GM12878 (cell line): ENCODE measurements around the gene CRTC3. TPM values are rescaled to one million over a fixed set of nuclear protein-coding genes. Genes with fewer than 3 reads are reported as not detected.
A peak's percentile ranks its signal among the peaks of the same experiment; 100 is the strongest.

Experiments used
- ATF3 ChIP-seq: IDR thresholded peaks from 2 replicates; pipeline ENCODE4 v1.6.1; 2011; ENCODE audit warnings: low read depth, mild to moderate bottlenecking, low read length, moderate library complexity, borderline replicate concordance; ENCODE audit errors: extremely low read depth
- BACH1 ChIP-seq: fragments of 450-650 bp; IDR thresholded peaks from 2 replicates; pipeline ENCODE4 v1.6.1; 2017; ENCODE audit warnings: mild to moderate bottlenecking, borderline replicate concordance
- CHD2 ChIP-seq: IDR thresholded peaks from 2 replicates; pipeline ENCODE4 v1.6.1; 2011; ENCODE audit warnings: low read depth, low read length, improper control_type of control experiment, borderline replicate concordance
- CHD4 ChIP-seq: fragments of 200-600 bp; sonication (generic); IDR thresholded peaks from 2 replicates; pipeline ENCODE4 v1.6.1; 2016; ENCODE audit warnings: mild to moderate bottlenecking
- E4F1 ChIP-seq: fragments of 450-650 bp; IDR thresholded peaks from 2 replicates; pipeline ENCODE4 v1.6.1; 2018; ENCODE audit warnings: borderline replicate concordance, mild to moderate bottlenecking; ENCODE audit not compliant: partially characterized antibody
- HDAC2 ChIP-seq: fragments of 200-600 bp; sonication (generic); IDR thresholded peaks from 2 replicates; pipeline ENCODE4 v1.6.1; 2017
- MEF2A ChIP-seq: IDR thresholded peaks from 2 replicates; pipeline ENCODE4 v1.6.1; 2011; ENCODE audit warnings: low read depth, mild to moderate bottlenecking, low read length, moderate library complexity; ENCODE audit not compliant: insufficient read depth
- NFIC ChIP-seq: IDR thresholded peaks from 2 replicates; pipeline ENCODE4 v1.6.1; 2012; ENCODE audit warnings: low read depth, mild to moderate bottlenecking, inconsistent platforms, low read length, moderate library complexity
- NFYB ChIP-seq: IDR thresholded peaks from 2 replicates; pipeline ENCODE4 v1.6.1; 2011; ENCODE audit warnings: low read depth, mild to moderate bottlenecking, low read length, improper control_type of control experiment, moderate library complexity; ENCODE audit not compliant: insufficient read depth
- RAD21 ChIP-seq: IDR thresholded peaks from 2 replicates; pipeline ENCODE4 v1.6.1; 2011; ENCODE audit warnings: mild to moderate bottlenecking, low read depth, low read length, moderate library complexity; ENCODE audit not compliant: insufficient read depth
- SMAD5 ChIP-seq: IDR thresholded peaks from 2 replicates; pipeline ENCODE4 v1.6.1; 2016; ENCODE audit warnings: antibody characterized with exemption, low read depth
- polyA plus RNA-seq, 11 experiments: library from polyadenylated mRNA; depleted of rRNA in 4 of 11; unstranded in 6 of 11; stranded (reverse) in 5 of 11; fragments of >200 nt; fragmentation: Nextera tagmentation in 4 of 11; fragmentation: Illumina TruSeq in 1 of 11; extraction: Ambion mirVana in 4 of 11; extraction: Trizol in 1 of 11; gene quantifications; 1 replicate in 1 of 11; 2 replicates in 10 of 11; pipeline versions ENCODE4 v1.2.1 to v1.2.3, GENCODE V29; 2011 to 2016; ENCODE audit warnings: inconsistent platforms in 2 of 11, missing spikeins in 2 of 11, low read depth in 1 of 11
- total RNA-seq, 4 experiments: library from RNA; depleted of rRNA in 3 of 4; stranded (reverse); fragments of >200 nt in 3 of 4; fragmentation: Illumina TruSeq in 1 of 4; extraction: Trizol in 1 of 4; gene quantifications; 2 replicates each; pipeline versions ENCODE4 v1.2.1 to v1.2.3, GENCODE V29; 2013 to 2021
- TF ChIP-seq, protein P1 (sequence below): IDR thresholded peaks from 2 replicates; pipeline ENCODE4 v1.6.1; 2012; ENCODE audit warnings: improper control_type of control experiment, low read depth, low read length; ENCODE audit not compliant: insufficient replicate concordance
- TF ChIP-seq, protein P2 (sequence below): fragments of 450-650 bp; IDR thresholded peaks from 2 replicates; pipeline ENCODE4 v1.6.1; 2017; ENCODE audit warnings: mild to moderate bottlenecking, low read depth, inconsistent platforms; ENCODE audit not compliant: poor library complexity, severe bottlenecking
- TF ChIP-seq, protein P3 (sequence below): IDR thresholded peaks from 2 replicates; pipeline ENCODE4 v1.6.1; 2011; ENCODE audit warnings: low read depth, low read length, improper control_type of control experiment, borderline replicate concordance

Gene CRTC3
- total and polyA plus RNA-seq, 10 of the 15 experiments (the other 5 are each of a cell fraction or from before 2014, with no cell fraction given): 3.5 to 36.9 (median 18.9) TPM

DNA sequence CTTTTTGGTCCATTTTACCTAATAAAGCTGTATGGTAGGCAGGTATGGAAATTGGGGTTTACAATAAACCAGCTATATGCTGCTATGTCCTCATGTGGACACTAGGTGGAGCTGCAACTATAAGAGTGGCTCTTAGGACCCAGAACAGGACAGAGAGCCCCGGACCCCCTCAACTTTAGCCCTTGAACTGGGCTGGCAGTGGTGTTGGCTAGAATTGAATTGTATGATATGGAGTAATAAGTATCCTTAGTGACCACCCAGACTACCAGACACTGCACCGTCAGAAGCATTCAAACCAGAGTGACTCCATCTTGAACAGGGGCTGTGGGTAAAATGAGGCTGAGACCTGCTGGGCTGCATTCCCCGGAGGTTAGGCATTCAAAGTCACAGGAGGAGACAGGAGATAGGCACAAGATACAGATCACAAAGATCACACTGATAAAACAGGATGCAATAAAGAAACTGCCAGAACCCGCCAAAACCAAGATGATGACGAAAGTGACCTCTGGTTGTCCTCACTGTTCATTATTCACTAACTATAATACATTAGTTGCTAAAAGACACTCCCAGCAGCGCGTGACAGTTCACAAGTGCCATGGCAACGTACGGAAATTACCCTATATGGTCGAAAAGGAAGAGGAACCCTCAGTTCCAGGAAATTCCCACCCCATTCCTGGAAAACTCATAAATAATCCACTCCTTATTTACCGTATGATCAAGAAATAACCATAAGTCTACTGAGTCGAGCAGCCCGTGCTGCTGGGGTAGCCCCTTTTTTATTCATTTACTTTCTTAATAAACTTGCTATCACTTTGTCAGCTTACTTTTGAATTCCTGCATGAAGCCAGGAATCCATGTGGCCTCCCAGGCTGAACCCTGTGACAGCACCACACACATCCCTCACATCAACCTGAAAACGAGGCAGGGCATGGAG lies 118.7 kb downstream of the CRTC3 start (continued):
- TF ChIP-seq HDAC2 (no peak), ATF3 (no peak), NFIC (no peak), RAD21 (peak; percentile 98), NFYB (no peak), E4F1 (no peak), MEF2A (0 out of 2 replicates have a peak, but pooled peaks have one; percentile 11), BACH1 (no peak), CHD4 (no peak), CHD2 (no peak), SMAD5 (no peak)
- TF ChIP-seq, protein P1, sequence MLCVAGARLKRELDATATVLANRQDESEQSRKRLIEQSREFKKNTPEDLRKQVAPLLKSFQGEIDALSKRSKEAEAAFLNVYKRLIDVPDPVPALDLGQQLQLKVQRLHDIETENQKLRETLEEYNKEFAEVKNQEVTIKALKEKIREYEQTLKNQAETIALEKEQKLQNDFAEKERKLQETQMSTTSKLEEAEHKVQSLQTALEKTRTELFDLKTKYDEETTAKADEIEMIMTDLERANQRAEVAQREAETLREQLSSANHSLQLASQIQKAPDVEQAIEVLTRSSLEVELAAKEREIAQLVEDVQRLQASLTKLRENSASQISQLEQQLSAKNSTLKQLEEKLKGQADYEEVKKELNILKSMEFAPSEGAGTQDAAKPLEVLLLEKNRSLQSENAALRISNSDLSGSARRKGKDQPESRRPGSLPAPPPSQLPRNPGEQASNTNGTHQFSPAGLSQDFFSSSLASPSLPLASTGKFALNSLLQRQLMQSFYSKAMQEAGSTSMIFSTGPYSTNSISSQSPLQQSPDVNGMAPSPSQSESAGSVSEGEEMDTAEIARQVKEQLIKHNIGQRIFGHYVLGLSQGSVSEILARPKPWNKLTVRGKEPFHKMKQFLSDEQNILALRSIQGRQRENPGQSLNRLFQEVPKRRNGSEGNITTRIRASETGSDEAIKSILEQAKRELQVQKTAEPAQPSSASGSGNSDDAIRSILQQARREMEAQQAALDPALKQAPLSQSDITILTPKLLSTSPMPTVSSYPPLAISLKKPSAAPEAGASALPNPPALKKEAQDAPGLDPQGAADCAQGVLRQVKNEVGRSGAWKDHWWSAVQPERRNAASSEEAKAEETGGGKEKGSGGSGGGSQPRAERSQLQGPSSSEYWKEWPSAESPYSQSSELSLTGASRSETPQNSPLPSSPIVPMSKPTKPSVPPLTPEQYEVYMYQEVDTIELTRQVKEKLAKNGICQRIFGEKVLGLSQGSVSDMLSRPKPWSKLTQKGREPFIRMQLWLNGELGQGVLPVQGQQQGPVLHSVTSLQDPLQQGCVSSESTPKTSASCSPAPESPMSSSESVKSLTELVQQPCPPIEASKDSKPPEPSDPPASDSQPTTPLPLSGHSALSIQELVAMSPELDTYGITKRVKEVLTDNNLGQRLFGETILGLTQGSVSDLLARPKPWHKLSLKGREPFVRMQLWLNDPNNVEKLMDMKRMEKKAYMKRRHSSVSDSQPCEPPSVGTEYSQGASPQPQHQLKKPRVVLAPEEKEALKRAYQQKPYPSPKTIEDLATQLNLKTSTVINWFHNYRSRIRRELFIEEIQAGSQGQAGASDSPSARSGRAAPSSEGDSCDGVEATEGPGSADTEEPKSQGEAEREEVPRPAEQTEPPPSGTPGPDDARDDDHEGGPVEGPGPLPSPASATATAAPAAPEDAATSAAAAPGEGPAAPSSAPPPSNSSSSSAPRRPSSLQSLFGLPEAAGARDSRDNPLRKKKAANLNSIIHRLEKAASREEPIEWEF: no peak
- TF ChIP-seq, protein P2, sequence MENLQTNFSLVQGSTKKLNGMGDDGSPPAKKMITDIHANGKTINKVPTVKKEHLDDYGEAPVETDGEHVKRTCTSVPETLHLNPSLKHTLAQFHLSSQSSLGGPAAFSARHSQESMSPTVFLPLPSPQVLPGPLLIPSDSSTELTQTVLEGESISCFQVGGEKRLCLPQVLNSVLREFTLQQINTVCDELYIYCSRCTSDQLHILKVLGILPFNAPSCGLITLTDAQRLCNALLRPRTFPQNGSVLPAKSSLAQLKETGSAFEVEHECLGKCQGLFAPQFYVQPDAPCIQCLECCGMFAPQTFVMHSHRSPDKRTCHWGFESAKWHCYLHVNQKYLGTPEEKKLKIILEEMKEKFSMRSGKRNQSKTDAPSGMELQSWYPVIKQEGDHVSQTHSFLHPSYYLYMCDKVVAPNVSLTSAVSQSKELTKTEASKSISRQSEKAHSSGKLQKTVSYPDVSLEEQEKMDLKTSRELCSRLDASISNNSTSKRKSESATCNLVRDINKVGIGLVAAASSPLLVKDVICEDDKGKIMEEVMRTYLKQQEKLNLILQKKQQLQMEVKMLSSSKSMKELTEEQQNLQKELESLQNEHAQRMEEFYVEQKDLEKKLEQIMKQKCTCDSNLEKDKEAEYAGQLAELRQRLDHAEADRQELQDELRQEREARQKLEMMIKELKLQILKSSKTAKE: peak; percentile 42
- TF ChIP-seq, protein P3, sequence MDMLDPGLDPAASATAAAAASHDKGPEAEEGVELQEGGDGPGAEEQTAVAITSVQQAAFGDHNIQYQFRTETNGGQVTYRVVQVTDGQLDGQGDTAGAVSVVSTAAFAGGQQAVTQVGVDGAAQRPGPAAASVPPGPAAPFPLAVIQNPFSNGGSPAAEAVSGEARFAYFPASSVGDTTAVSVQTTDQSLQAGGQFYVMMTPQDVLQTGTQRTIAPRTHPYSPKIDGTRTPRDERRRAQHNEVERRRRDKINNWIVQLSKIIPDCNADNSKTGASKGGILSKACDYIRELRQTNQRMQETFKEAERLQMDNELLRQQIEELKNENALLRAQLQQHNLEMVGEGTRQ: peak; percentile 29; the same call in 1 of the 2 replicates
